IPS DF 6.9 (cell line): ENCODE measurements around the gene PLXNA4.

Source experiments
- DNase-seq: peaks from one replicate; pipeline ENCODE4 v3.0.0-alpha.2; 2013; ENCODE audit warnings: low read depth, low spot score
- H3K27ac ChIP-seq: one replicate; pipeline ENCODE4 v1.5.1; 2013; ENCODE audit warnings: low read length, control low read depth
- H3K27me3 ChIP-seq: 2 replicates; pipeline ENCODE4 v1.6.1; 2013; ENCODE audit warnings: mild to moderate bottlenecking, low read length; ENCODE audit not compliant: control insufficient read depth, insufficient read depth
- H3K36me3 ChIP-seq: 2 replicates; pipeline ENCODE4 v1.6.1; 2013; ENCODE audit warnings: low read length; ENCODE audit not compliant: control insufficient read depth, insufficient read depth
- H3K4me1 ChIP-seq: 2 replicates; pipeline ENCODE4 v1.6.1; 2013; ENCODE audit warnings: low read length; ENCODE audit not compliant: control insufficient read depth, insufficient read depth
- H3K4me3 ChIP-seq: 2 replicates; pipeline ENCODE4 v1.5.1; 2013; ENCODE audit warnings: mild to moderate bottlenecking, low read length
- H3K9me3 ChIP-seq: 2 replicates; pipeline ENCODE4 v1.6.1; 2013; ENCODE audit warnings: low read length, inconsistent platforms; ENCODE audit not compliant: control insufficient read depth, insufficient read depth
- WGBS: extraction: QIAGEN DNeasy Blood & Tissue Kit; methylation state at CpG from one replicate; pipeline ENCODE4 v1.1.7; 2013; ENCODE audit warnings: mixed read lengths, missing lambda C conversion rate; ENCODE audit not compliant: insufficient read length, insufficient coverage; 5-methylcytosine and 5-hydroxymethylcytosine counted together

Gene PLXNA4

GRCh38 chr7:132311733-132312132 is 264.5 kb downstream of the PLXNA4 start:
- Histone ChIP-seq H3K4me3 (no peak overlapping the region), H3K27me3 (no peaks in the 10 kb centered on the region), H3K9me3 (no peaks in the 10 kb centered on the region), H3K36me3 (no peaks in the 10 kb centered on the region), H3K27ac (no peak overlapping the region), H3K4me1 (no peaks in the 10 kb centered on the region)
- WGBS: no CpG with 5 or more reads among the region's 2 CpGs
- no peak for DNase-seq

DNA sequence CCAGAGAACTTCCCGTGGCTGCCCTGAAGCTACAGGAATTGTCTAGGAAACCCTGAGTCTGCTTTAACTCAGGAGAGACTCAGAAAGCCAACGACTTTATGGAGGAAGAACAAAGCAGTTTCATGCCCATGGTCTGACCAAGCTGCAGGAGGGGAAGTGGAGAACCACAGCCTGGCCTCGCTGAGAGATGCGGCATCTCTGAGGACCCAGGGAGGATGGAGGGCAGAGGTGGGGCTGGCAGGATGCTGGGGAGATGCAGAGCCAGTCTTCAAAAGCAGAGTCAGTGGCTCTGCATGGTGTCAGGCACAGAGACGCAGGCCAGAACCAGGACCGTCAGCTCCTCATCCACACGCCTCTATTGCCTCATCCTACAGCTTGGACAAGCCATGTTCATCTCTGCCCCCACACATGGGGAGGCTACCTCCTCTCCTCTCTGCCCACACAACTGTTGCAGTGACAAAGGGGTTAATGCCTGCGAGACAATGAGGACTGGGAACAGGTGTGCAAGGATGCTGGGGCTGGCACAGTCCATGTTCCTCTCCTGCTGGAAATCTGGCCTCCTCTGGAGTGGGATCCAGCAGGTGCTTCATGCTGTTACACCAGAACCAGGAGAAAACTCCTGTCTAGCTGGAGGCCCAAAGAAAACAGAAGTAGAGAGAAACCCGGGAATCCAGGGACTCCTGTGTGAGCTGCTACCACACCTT is 267.0 kb downstream of the PLXNA4 start:
- Histone ChIP-seq H3K4me3 (no peak overlapping the region), H3K4me1 (no peaks in the 10 kb centered on the region), H3K27ac (no peak overlapping the region), H3K36me3 (no peaks in the 10 kb centered on the region), H3K27me3 (no peaks in the 10 kb centered on the region), H3K9me3 (no peaks in the 10 kb centered on the region)
- WGBS: no CpG with 5 or more reads among the region's 9 CpGs
- DNase-seq: no peak

DNA sequence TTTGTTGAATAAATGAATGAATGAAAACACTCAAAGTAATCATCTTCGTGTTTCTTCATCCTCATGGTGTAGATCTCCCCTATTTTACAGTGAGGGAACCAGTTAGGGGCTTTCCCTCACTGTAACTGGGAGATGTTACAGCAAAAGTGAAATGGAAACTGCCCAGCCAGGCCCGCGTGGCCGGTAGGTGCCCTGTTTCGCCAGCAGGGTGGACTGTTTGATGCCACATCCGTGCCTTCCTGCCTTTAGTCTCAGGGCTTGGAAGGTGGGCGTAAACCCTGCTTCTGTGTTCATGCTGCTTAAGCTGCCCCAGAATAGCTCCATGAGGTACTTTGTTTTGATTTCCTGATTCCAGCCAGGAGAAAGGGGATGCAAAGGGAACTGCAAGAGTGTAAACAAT is 268.8 kb downstream of the PLXNA4 start:
- DNase-seq: no peak
- H3K9me3 ChIP-seq: no peaks in the 10 kb centered on the region
- H3K27me3 ChIP-seq: no peaks in the 10 kb centered on the region
- no peaks in the 10 kb centered on the region for H3K36me3 ChIP-seq
- H3K4me1 ChIP-seq: no peaks in the 10 kb centered on the region
- no CpG with 5 or more reads among the region's 7 CpGs for WGBS
- no peak overlapping the region for H3K27ac ChIP-seq
- H3K4me3 ChIP-seq: no peak overlapping the region

GRCh38 chr7:132300599-132301277 is 275.5 kb downstream of the PLXNA4 start:
- Histone ChIP-seq H3K9me3 (no peaks in the 10 kb centered on the region), H3K36me3 (no peaks in the 10 kb centered on the region), H3K27ac (no peak overlapping the region), H3K4me3 (no peak overlapping the region), H3K27me3 (no peaks in the 10 kb centered on the region), H3K4me1 (no peaks in the 10 kb centered on the region)
- DNase-seq: no peak
- no CpG with 5 or more reads among the region's 6 CpGs for WGBS

DNA sequence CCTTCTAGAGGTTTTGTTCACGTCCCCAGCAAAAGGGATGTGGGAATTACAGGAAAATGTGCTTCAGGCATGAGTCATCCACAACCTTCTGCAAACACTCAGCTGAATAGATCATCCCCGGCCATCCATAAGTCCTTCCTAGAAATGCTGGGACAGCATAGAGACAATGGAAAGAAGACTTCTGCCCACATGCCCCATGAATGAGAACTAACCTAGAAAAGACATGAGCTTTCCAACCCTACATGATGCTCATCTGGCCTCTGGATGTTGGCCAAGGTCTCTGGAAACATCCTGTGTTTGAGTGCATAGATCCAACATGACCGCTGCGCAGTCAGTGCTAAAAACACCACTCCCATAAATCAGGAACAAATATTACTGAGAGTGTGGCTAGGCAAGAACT is 277.5 kb downstream of the PLXNA4 start:
- DNase-seq: no peak
- WGBS: no CpG with 5 or more reads among the region's 4 CpGs
- Histone ChIP-seq H3K4me3 (no peak overlapping the region), H3K36me3 (no peaks in the 10 kb centered on the region), H3K4me1 (no peaks in the 10 kb centered on the region), H3K27me3 (no peaks in the 10 kb centered on the region), H3K9me3 (no peaks in the 10 kb centered on the region), H3K27ac (no peak overlapping the region)

DNA sequence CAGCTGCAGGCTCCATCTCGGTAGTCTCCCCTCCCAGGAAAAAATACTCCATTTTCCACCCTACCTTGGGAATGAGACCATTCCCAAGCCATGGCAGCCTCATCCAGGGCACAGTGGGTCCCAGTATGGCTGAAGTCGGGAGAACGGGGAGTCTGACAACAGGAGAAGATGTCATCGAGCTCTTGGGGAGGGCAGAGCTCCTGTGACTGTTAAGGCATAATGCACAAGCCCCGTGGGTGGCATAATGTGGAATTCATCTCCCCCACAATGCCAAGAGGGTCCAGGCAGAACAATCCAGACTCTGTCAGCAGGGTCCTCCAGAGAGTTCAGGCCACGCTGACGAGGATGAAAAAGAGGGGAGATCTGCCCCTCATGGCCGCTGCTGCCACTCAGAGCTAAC is 279.4 kb downstream of the PLXNA4 start:
- WGBS: no CpG with 5 or more reads among the region's 8 CpGs
- Histone ChIP-seq H3K9me3 (no peaks in the 10 kb centered on the region), H3K36me3 (no peaks in the 10 kb centered on the region), H3K27me3 (no peaks in the 10 kb centered on the region), H3K27ac (no peak overlapping the region), H3K4me3 (no peak overlapping the region; the same call in 1 of the 2 replicates), H3K4me1 (no peaks in the 10 kb centered on the region)
- no peak for DNase-seq

DNA sequence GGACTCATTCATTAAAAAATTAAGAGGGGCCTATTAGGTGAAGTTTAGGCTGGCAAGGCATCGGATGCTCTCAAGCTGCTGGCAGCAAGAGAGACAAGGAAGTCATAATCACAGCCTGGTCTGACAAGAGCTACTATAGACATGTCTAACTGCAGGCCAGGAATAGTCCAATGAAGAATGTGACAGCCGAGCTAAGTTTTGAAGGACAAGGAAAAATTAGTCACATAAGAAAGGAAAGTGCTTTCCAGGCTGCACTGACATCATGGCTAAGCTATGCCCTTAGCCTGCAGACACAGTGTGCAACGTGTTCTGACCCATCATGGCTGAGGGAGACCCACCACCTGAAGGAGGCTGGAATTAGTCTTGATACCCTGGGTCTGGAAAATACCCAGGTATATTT is 281.1 kb downstream of the PLXNA4 start:
- no peaks in the 10 kb centered on the region for H3K27me3 ChIP-seq
- H3K4me3 ChIP-seq: no peak overlapping the region
- no peaks in the 10 kb centered on the region for H3K36me3 ChIP-seq
- no peak for DNase-seq
- no CpG with 5 or more reads among the region's 3 CpGs for WGBS
- H3K9me3 ChIP-seq: no peaks in the 10 kb centered on the region
- H3K4me1 ChIP-seq: no peaks in the 10 kb centered on the region
- no peak overlapping the region for H3K27ac ChIP-seq

GRCh38 chr7:132292803-132293202 is 283.5 kb downstream of the PLXNA4 start:
- DNase-seq: no peak
- no peaks in the 10 kb centered on the region for H3K4me1 ChIP-seq
- no peaks in the 10 kb centered on the region for H3K9me3 ChIP-seq
- H3K27ac ChIP-seq: no peak overlapping the region
- H3K36me3 ChIP-seq: no peaks in the 10 kb centered on the region
- no peak overlapping the region for H3K4me3 ChIP-seq
- no peaks in the 10 kb centered on the region for H3K27me3 ChIP-seq
- no CpG with 5 or more reads among the region's 4 CpGs for WGBS

- no peaks in the 10 kb centered on the region for H3K4me1 ChIP-seq
Measured at GRCh38 chr7:132291481-132291880, 284.8 kb downstream of the PLXNA4 start.

DNA sequence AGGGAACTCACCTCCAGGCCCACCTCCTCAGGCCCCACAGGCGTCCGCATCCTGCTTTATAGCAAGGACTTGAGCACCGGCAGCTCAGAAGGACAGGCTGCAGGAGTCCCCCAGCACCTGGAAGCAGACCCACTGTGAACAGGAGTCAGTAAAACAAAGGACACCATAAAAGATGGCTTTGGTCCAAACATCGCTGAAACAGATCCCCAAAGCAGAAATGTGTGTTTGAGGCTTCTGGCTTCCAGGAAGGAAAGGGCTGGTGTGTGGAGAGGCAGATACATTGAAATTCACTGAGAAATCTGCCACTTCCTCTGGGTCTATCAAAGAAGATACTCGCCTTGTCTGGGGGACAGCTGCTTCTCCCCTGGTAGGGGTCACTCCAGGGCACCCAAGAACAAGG is 286.2 kb downstream of the PLXNA4 start:
- WGBS: no CpG with 5 or more reads among the region's 5 CpGs
- no peak for DNase-seq
- Histone ChIP-seq H3K27ac (no peak overlapping the region), H3K4me1 (no peaks in the 10 kb centered on the region), H3K9me3 (no peaks in the 10 kb centered on the region), H3K4me3 (no peak overlapping the region), H3K36me3 (no peaks in the 10 kb centered on the region), H3K27me3 (no peaks in the 10 kb centered on the region)

More at GRCh38 chr7:132291481-132291880, 284.8 kb downstream of the PLXNA4 start:
- no CpG with 5 or more reads among the region's 1 CpG for WGBS
- Histone ChIP-seq H3K9me3 (no peaks in the 10 kb centered on the region), H3K27me3 (no peaks in the 10 kb centered on the region), H3K27ac (no peak overlapping the region), H3K4me3 (no peak overlapping the region), H3K36me3 (no peaks in the 10 kb centered on the region)
- no peak for DNase-seq

DNA sequence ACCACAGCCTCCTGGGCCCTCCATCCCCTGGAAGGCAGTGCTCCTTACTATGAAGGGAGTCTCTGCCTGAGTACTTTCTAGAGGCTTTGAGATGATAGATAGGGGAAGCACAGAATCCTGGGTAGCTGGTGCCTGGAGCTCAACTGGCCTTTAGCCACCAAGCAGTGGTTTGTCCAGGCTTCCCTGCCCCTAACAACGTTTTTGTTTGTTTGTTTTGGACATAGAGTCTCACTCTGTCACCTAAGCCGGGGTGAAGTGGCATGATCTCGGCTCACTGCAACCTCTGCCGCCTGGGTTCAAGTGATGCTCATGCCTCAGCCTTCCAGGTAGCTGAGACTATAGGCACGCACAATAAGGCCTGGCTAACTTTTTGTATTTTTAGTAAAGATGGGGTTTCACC is 289.4 kb downstream of the PLXNA4 start:
- no peaks in the 10 kb centered on the region for H3K36me3 ChIP-seq

More for the DNA sequence above, 289.4 kb downstream of the PLXNA4 start:
- Histone ChIP-seq H3K4me1 (no peaks in the 10 kb centered on the region), H3K4me3 (no peak overlapping the region), H3K27ac (no peak overlapping the region), H3K9me3 (no peaks in the 10 kb centered on the region), H3K27me3 (no peaks in the 10 kb centered on the region)
- no peak for DNase-seq
- WGBS: no CpG with 5 or more reads among the region's 5 CpGs
